GM18520 (cell line): ENCODE measurements around the gene PDHA2.
"Not testable (repeated sequence)": the region's sequence is repeated elsewhere in the genome, so short reads cannot be mapped to it uniquely, and the experiment has no call there.

Experiments
- ATAC-seq: cut with Tn5 transposase; IDR thresholded peaks from one replicate; pipeline ENCODE4 v1.9.1; 2021; ENCODE audit not compliant: unreplicated experiment

Gene PDHA2

GRCh38 chr4:95839891-95840290 lies at the start of gene PDHA2:
PDHA2 (plus strand) TSS chr4:95840093; CDS start chr4:95840151, 58 bp downstream.
- no peak for ATAC-seq

- no peak for ATAC-seq
These were observed 41.9 kb upstream of the PDHA2 start for GRCh38 chr4:95798003-95798402.

- no peak for ATAC-seq
These were observed 41.2 kb upstream of the PDHA2 start for GRCh38 chr4:95798727-95799126.

- no peak for ATAC-seq
These were observed 18.0 kb upstream of the PDHA2 start for GRCh38 chr4:95821867-95822266.

GRCh38 chr4:95825546-95825945 lies 14.3 kb upstream of the PDHA2 start:
- no peak for ATAC-seq

GRCh38 chr4:95830651-95831050 lies 9.2 kb upstream of the PDHA2 start:
- ATAC-seq: no peak

GRCh38 chr4:95831166-95831565 lies 8.7 kb upstream of the PDHA2 start:
- ATAC-seq: no peak

- no peak for ATAC-seq
These were observed 6.1 kb upstream of the PDHA2 start for GRCh38 chr4:95833711-95834194.

- no peak for ATAC-seq
These were observed 4.2 kb upstream of the PDHA2 start for GRCh38 chr4:95835672-95836071.

GRCh38 chr4:95838192-95838591 lies 1.7 kb upstream of the PDHA2 start:
- no peak for ATAC-seq

GRCh38 chr4:95847908-95848460 lies 8.1 kb downstream of the PDHA2 start:
- ATAC-seq: no peak

- ATAC-seq: no peak
These were observed 10.3 kb downstream of the PDHA2 start for GRCh38 chr4:95850161-95850560.

- no peak for ATAC-seq
These were observed 17.9 kb downstream of the PDHA2 start for GRCh38 chr4:95857761-95858160.

GRCh38 chr4:95867919-95868318 lies 28.0 kb downstream of the PDHA2 start:
- no peak for ATAC-seq

GRCh38 chr4:95869414-95869813 lies 29.5 kb downstream of the PDHA2 start:
- ATAC-seq: not testable (repeated sequence)

GRCh38 chr4:95869961-95870500 lies 30.1 kb downstream of the PDHA2 start:
- no peak for ATAC-seq

GRCh38 chr4:95877636-95878035 lies 37.7 kb downstream of the PDHA2 start:
- ATAC-seq: no peak

- no peak for ATAC-seq
These were observed 47.7 kb downstream of the PDHA2 start for GRCh38 chr4:95887551-95887950.

GRCh38 chr4:95889662-95890061 lies 49.8 kb downstream of the PDHA2 start:
- ATAC-seq: no peak
